Fibroblast of pulmonary artery (primary cell): ENCODE results near the gene EVI5L.
"Not testable (repeated sequence)": the region's sequence is repeated elsewhere in the genome, so short reads cannot be mapped to it uniquely, and the experiment has no call there.

Experiments used
- DNase-seq: peaks from one replicate; pipeline ENCODE4 v3.0.0-alpha.2; 2010; ENCODE audit warnings: low read depth
- H3K4me3 ChIP-seq: replicated peaks from 2 replicates; pipeline ENCODE4 v1.5.1; 2011; ENCODE audit warnings: low read depth, mild to moderate bottlenecking, control low read depth, low read length, moderate library complexity
- CTCF ChIP-seq: IDR thresholded peaks from 2 replicates; pipeline ENCODE4 v1.5.1; 2011; ENCODE audit warnings: mild to moderate bottlenecking, control low read depth, low read length, inconsistent platforms; ENCODE audit errors: missing control alignments

The EVI5L gene

GRCh38 chr19:7811989-7812388 lies 18.0 kb upstream of the EVI5L start:
- no peak overlapping the region for H3K4me3 ChIP-seq
- no peak for DNase-seq
- TF ChIP-seq CTCF: no peak

- TF ChIP-seq CTCF: no peak
- DNase-seq: no peak
- H3K4me3 ChIP-seq: no peak overlapping the region
Observed at GRCh38 chr19:7815325-7815724, 14.7 kb upstream of the EVI5L start.

GRCh38 chr19:7816040-7816439 lies 14.0 kb upstream of the EVI5L start:
- not testable (repeated sequence) for DNase-seq, H3K4me3 ChIP-seq

GRCh38 chr19:7817801-7818200 lies 12.2 kb upstream of the EVI5L start:
- DNase-seq: no peak
- H3K4me3 ChIP-seq: no peak overlapping the region
- no peak for TF ChIP-seq CTCF

GRCh38 chr19:7818806-7819205 lies 11.2 kb upstream of the EVI5L start:
- no peak for TF ChIP-seq CTCF
- no peak overlapping the region for H3K4me3 ChIP-seq
- no peak for DNase-seq

- no peak overlapping the region for H3K4me3 ChIP-seq
- DNase-seq: no peak
- TF ChIP-seq CTCF: no peak
Observed at GRCh38 chr19:7819337-7819736, 10.7 kb upstream of the EVI5L start.

- H3K4me3 ChIP-seq: no peak overlapping the region
- DNase-seq: no peak
- TF ChIP-seq CTCF: no peak
Observed at GRCh38 chr19:7820588-7820987, 9.4 kb upstream of the EVI5L start.

GRCh38 chr19:7822910-7823515 lies 7.0 kb upstream of the EVI5L start:
- TF ChIP-seq CTCF: no peak
- H3K4me3 ChIP-seq: no peak overlapping the region
- no peak for DNase-seq
